H1 (cell line): Measurements from ENCODE around the gene PRKAG3. TPM values are rescaled to one million over a fixed set of nuclear protein-coding genes. Genes with fewer than 3 reads are reported as not detected.

Source experiments
- CBX8 ChIP-seq: fragments of 300-800, 300-1000 bp; sonication (generic); IDR thresholded peaks from 2 replicates; pipeline ENCODE4 v1.7.1; 2016; ENCODE audit warnings: low read depth, low read length, borderline replicate concordance
- polyA plus RNA-seq, 7 experiments: library from polyadenylated mRNA; depleted of rRNA in 3 of 7; stranded (reverse) in 5 of 7; unstranded in 2 of 7; fragments of >200 nt in 5 of 7; fragments of 200-250 nt in 2 of 7; gene quantifications; 1 replicate in 5 of 7; 2 replicates in 1 of 7; 4 replicates in 1 of 7; pipeline versions ENCODE4 v1.2.1 to v1.2.3, GENCODE V29; 2011 to 2013; ENCODE audit warnings: missing spikeins in 2 of 7, mixed read lengths in 2 of 7
- total RNA-seq: library from RNA; stranded (reverse); fragmentation: NEBNext Ultra II Directional; extraction: Animal tissue kit (Norgen Biotek cat#: 25700); gene quantifications from 2 replicates; pipeline ENCODE4 v1.2.1, GENCODE V29; 2021

Gene PRKAG3
- total and polyA plus RNA-seq, 2 of the 8 experiments (the other 6 are each of a cell fraction or from before 2014, with no cell fraction given): not detected

- no peak for TF ChIP-seq CBX8
These were observed 34.9 kb downstream of the PRKAG3 start (continued) for GRCh38 chr2:218796691-218797090.
